Activated T-cell treated with anti-CD3 and anti-CD28 coated beads, Interleukin-2, amount 50 U/mL, for 4 hours (primary cell): ENCODE data around the gene HOXC9. TPM values are rescaled to one million over a fixed set of nuclear protein-coding genes. Genes with fewer than 3 reads are reported as not detected.

ENCODE experiments used
- ATAC-seq, 2 donors: fragments of 200-7000 bp; cut with Tn5 transposase; one replicate each; pipeline ENCODE4 v1.10.0; 2021
- DNase-seq: peaks from one replicate; pipeline ENCODE4 v3.0.0-alpha.2; 2020
- H3K27me3 Mint-ChIP-seq: one replicate; pipeline ENCODE4 v1.8.0; 2021; ENCODE audit warnings: low read depth, mixed read lengths
- H3K36me3 Mint-ChIP-seq: one replicate; pipeline ENCODE4 v1.8.0; 2022; ENCODE audit warnings: mixed read lengths; ENCODE audit not compliant: insufficient read depth
- H3K4me1 Mint-ChIP-seq: one replicate; pipeline ENCODE4 v1.8.0; 2021; ENCODE audit warnings: low read depth, mixed read lengths
- H3K4me3 Mint-ChIP-seq: one replicate; pipeline ENCODE4 v1.8.0; 2021; ENCODE audit warnings: mild to moderate bottlenecking, moderate library complexity, mixed read lengths
- H3K9me3 Mint-ChIP-seq: one replicate; pipeline ENCODE4 v1.8.0; 2021; ENCODE audit warnings: mixed read lengths
- total RNA-seq, 3 donors: library from RNA; stranded (reverse); gene quantifications; one replicate each; pipeline ENCODE4 v1.2.1, GENCODE V29; 2021

The HOXC9 gene
- not detected for total RNA-seq

- H3K4me3 Mint-ChIP-seq: peak within 1 kb of the TSS; percentile 13
- peaks cover 93% of the 10 kb centered on the region for H3K27me3 Mint-ChIP-seq
- H3K4me1 Mint-ChIP-seq: peaks cover 24% of the 10 kb centered on the region
- no peaks in the 10 kb centered on the region for H3K9me3 Mint-ChIP-seq
- no peak for DNase-seq
- ATAC-seq: no peak
- H3K36me3 Mint-ChIP-seq: no peaks in the 10 kb centered on the region
These were observed at the start of gene HOXC9 for GRCh38 chr12:54000116-54001114. Gene HOXC9, plus strand, starts transcription at chr12:54000161. Its CDS starts 28 bp downstream, at chr12:54000189.

DNA sequence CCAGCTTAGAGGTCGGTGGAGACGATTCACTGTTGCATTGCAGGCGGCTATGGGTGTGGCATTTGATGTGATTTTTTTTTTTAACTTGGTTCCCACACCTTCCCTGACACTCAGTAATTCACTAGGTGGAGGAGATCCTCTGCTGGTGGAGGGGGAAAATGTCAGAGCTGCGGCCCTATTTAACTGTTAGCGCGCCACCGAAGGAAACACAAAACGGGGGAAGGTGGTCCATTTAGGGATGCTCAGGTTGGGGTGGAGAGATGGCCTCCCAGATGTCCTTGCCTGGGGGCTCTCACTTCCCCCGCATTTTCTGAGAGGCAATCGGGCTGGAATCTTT is 49.6 kb upstream of the HOXC9 start:
- ATAC-seq: no peak
- Mint-ChIP-seq H3K4me3 (no peak overlapping the region), H3K9me3 (no peaks in the 10 kb centered on the region), H3K27me3 (peaks cover 91% of the 10 kb centered on the region), H3K4me1 (peaks cover 11% of the 10 kb centered on the region), H3K36me3 (no peaks in the 10 kb centered on the region)
- no peak for DNase-seq

DNA sequence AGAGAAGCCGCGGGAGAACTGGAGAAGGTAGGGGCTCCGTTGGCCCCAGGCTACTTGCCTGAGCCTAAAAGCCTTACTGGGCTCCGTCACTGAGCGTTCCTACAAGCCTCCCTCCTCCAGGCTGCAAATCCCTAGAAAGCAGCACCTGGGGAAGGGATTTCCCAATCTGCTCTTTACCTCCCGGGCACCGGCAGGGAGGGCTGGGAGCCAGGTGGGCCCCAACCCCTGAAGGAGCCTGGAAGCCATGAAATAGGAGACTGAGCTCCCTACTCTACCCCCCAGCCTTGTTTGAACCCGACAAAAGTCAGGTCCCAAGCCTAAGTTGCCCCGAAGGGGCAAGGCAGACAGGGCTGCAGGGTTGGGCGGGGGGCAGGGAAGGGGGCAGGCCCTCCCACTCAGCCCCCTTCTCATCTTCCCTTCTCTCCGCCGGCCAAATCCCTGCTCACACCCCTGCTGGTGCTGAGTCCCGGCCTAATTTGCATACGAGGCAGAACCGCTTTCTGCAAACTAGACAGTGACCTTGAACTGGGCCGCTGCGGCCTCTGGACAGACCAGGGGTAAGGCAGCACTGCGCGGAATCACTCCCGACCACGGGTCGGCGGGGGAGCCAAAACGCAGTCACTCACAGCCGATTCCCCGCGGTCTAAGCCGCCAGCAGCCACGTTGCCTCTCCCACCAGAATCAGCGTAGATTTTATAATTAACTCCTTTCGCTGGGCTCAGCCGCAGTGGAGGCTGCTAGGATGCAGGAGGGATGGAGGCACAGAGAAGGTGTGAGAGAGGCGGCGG is 49.0 kb upstream of the HOXC9 start:
- no peak for ATAC-seq
- Mint-ChIP-seq H3K4me1 (peaks cover 14% of the 10 kb centered on the region), H3K27me3 (peaks cover 91% of the 10 kb centered on the region), H3K36me3 (no peaks in the 10 kb centered on the region), H3K4me3 (no peak overlapping the region), H3K9me3 (no peaks in the 10 kb centered on the region)
- no peak for DNase-seq

GRCh38 chr12:53951577-53952334 is 48.2 kb upstream of the HOXC9 start:
- H3K4me3 Mint-ChIP-seq: no peak overlapping the region
- DNase-seq (no peak), ATAC-seq (no peak)
- peaks cover 19% of the 10 kb centered on the region for H3K4me1 Mint-ChIP-seq
- H3K27me3 Mint-ChIP-seq: peaks cover 91% of the 10 kb centered on the region
- H3K36me3 Mint-ChIP-seq: no peaks in the 10 kb centered on the region
- no peaks in the 10 kb centered on the region for H3K9me3 Mint-ChIP-seq

GRCh38 chr12:53952335-53952694 is 47.6 kb upstream of the HOXC9 start:
- no peak for ATAC-seq
- Mint-ChIP-seq H3K4me1 (peaks cover 21% of the 10 kb centered on the region), H3K9me3 (no peaks in the 10 kb centered on the region), H3K27me3 (peaks cover 94% of the 10 kb centered on the region), H3K4me3 (no peak overlapping the region), H3K36me3 (no peaks in the 10 kb centered on the region)
- DNase-seq: no peak

GRCh38 chr12:53952871-53953734 is 46.9 kb upstream of the HOXC9 start:
- Mint-ChIP-seq H3K4me1 (peaks cover 21% of the 10 kb centered on the region), H3K9me3 (no peaks in the 10 kb centered on the region), H3K36me3 (no peaks in the 10 kb centered on the region), H3K4me3 (no peak overlapping the region), H3K27me3 (peaks cover 94% of the 10 kb centered on the region)
- no peak for DNase-seq
- ATAC-seq: no peak

DNA sequence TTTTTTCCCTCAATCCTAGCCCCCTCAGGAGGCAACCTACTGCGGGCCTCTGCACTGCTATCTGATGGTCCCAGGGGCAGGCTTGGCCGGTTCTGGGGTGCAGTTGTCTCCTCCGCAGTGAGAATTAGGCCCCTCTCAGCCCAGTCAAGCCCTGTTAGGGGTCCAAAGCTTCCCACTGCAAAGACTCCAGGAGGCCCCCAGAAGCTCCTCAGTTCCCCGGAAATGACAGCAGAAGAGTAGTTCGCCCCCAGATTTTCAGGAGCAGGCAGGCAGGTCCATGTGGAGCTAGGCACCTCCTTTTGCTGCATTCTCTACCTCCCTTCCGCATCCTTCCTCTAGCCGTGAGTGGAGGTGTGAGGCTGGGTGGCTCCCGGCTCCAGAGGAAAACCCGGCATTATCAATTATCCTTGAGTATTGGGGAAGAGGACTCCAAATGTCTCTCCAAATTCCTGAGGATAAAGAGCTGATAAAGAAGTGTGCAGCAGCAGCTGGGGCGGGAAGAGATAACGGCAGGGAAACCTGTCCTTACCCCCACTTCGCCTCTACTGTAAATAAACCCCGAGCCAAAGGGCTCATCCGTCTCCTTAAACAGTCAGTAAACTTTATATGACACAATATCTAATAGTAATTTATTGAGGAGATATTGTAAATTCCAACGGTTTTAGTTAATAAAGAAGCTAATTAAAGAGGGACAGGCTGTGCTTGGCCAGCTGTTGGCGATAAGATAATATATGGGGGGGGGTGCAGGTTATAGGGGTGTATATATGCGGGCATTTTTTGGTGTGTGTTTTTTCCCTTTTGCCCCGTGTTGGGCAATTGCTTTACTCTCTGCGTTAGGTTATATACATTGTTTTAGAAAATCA is 45.9 kb upstream of the HOXC9 start:
- Mint-ChIP-seq H3K27me3 (peaks cover 92% of the 10 kb centered on the region), H3K9me3 (no peaks in the 10 kb centered on the region), H3K4me3 (no peak overlapping the region), H3K4me1 (peaks cover 21% of the 10 kb centered on the region), H3K36me3 (no peaks in the 10 kb centered on the region)
- DNase-seq: no peak
- no peak for ATAC-seq

- Mint-ChIP-seq H3K4me1 (peaks cover 21% of the 10 kb centered on the region), H3K9me3 (no peaks in the 10 kb centered on the region), H3K4me3 (no peak within 1 kb of the TSS), H3K27me3 (peaks cover 92% of the 10 kb centered on the region), H3K36me3 (no peaks in the 10 kb centered on the region)
- DNase-seq: no peak
- ATAC-seq: no peak
These were observed 45.3 kb upstream of the HOXC9 start, which contains the start of gene HOXC12 for GRCh38 chr12:53954694-53955035. Gene HOXC12, plus strand, starts transcription at chr12:53954903. Its CDS starts 27 bp downstream, at chr12:53954930.

DNA sequence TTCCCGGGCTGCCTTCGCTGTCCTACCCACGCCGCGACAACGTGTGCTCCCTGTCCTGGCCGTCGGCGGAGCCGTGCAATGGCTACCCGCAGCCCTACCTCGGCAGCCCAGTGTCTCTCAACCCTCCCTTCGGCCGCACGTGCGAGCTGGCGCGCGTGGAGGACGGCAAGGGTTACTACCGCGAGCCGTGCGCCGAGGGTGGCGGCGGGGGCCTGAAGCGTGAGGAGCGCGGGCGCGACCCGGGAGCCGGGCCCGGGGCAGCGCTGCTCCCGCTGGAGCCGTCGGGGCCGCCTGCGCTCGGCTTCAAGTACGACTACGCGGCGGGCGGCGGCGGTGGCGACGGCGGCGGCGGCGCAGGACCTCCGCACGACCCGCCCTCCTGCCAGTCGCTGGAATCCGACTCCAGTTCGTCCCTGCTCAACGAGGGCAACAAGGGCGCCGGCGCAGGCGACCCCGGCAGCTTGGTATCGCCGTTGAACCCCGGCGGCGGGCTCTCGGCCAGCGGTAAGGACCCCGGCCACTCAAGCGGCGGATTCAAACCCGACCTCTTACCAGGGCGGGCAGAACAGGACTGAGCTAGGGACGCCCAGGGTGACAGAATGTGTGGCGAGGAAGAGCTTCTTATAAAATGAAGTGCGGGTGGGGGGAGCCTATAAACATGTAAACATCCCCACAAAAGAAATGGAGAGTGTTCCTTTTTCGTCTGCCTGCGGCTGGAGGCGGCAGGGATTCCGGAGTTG is 44.8 kb upstream of the HOXC9 start:
- Mint-ChIP-seq H3K36me3 (no peaks in the 10 kb centered on the region), H3K27me3 (peaks cover 92% of the 10 kb centered on the region), H3K4me3 (no peak overlapping the region), H3K4me1 (peaks cover 22% of the 10 kb centered on the region), H3K9me3 (no peaks in the 10 kb centered on the region)
- no peak for DNase-seq
- ATAC-seq: no peak

- Mint-ChIP-seq H3K36me3 (no peaks in the 10 kb centered on the region), H3K27me3 (peaks cover 91% of the 10 kb centered on the region), H3K9me3 (no peaks in the 10 kb centered on the region), H3K4me1 (peaks cover 26% of the 10 kb centered on the region), H3K4me3 (no peak overlapping the region)
- ATAC-seq: no peak
- DNase-seq: no peak
These were observed 44.1 kb upstream of the HOXC9 start for GRCh38 chr12:53955776-53956250.

DNA sequence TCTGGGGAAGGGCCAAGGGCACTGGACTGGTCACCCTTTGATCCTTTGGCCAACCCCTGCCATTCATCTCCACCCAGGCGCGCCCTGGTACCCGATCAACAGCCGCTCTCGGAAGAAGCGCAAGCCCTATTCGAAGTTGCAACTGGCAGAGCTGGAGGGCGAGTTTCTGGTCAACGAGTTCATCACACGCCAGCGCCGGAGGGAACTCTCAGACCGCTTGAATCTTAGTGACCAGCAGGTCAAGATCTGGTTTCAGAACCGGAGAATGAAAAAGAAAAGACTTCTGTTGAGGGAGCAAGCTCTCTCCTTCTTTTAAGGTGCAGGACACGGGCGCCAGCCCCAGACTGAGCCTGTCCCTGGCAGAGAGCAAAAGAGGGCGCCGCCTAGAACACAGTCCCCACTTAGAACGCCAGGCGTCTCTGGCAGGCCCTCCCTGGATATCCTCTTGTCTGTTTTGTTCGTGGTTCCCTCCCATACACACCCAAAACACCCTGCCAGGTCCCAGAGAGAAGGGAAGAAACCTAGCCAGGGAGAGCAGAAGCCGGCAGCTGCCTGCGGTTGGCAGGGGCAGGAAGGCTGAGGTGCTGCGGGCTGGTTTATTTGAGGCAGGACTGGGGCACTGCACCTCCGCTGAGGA is 43.6 kb upstream of the HOXC9 start:
- no peak overlapping the region for H3K4me3 Mint-ChIP-seq
- ATAC-seq: peak in 1 of 2 donors; percentile 38
- no peak for DNase-seq
- no peaks in the 10 kb centered on the region for H3K36me3 Mint-ChIP-seq
- peaks cover 22% of the 10 kb centered on the region for H3K4me1 Mint-ChIP-seq
- peaks cover 86% of the 10 kb centered on the region for H3K27me3 Mint-ChIP-seq
- no peaks in the 10 kb centered on the region for H3K9me3 Mint-ChIP-seq
